NCI-H2107 (cell line): ENCODE results near the gene EPPIN.
"Not testable (repeated sequence)": the region's sequence is repeated elsewhere in the genome, so short reads cannot be mapped to it uniquely, and the experiment has no call there.

Source experiments
- DNase-seq: peaks from one replicate; lab custom pipeline; 2025; lab: John Stamatoyannopoulos, UW

Gene EPPIN

GRCh38 chr20:45547206-45547770, at the start of gene EPPIN:
TSS of gene EPPIN (minus strand) at chr20:45547401. CDS start at chr20:45547357, 44 bp downstream.
- DNase-seq: no peak

- no peak for DNase-seq
Observed at GRCh38 chr20:45595235-45595634, 48.0 kb upstream of the EPPIN start.

DNA sequence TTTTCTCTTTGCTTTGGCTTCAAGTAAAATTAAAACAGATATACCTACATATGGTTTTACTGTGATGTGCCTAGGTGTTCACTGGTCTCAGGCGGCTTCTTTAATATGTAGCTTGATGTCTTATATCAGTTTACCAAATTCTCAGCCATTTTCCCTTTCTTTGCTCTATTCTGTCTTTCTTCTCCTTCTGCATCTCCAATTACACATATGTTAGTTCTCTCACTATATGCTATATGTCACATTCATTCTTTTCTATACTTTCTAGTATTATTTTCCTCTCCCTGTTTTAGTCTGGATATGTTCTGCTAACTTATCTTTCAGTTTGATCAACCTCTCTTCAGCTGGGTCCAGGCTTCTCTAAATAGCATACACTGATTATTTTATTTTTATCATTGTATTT, 46.3 kb upstream of the EPPIN start:
- DNase-seq: no peak

- DNase-seq: peak; percentile 6
Observed at GRCh38 chr20:45592574-45593189, 45.5 kb upstream of the EPPIN start.

DNA sequence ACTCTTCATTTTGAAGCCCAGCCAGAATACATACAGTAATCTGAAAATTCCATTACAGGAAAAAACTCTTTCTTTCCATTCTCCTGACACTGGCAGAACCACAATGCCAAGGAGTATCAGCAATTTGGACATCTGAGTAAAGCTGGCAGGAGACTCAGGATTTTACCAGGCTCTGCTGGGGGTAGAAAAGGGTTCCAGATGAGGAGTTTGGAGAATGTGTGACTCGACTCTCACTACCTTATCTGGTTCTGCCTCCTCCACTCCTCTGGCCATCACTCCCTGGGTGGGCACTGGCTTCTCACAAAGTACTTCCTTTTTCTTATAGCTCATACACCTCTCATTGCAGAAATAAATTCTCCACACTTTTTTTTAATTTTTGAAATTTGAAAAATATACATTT, 42.5 kb upstream of the EPPIN start:
- DNase-seq: no peak

DNA sequence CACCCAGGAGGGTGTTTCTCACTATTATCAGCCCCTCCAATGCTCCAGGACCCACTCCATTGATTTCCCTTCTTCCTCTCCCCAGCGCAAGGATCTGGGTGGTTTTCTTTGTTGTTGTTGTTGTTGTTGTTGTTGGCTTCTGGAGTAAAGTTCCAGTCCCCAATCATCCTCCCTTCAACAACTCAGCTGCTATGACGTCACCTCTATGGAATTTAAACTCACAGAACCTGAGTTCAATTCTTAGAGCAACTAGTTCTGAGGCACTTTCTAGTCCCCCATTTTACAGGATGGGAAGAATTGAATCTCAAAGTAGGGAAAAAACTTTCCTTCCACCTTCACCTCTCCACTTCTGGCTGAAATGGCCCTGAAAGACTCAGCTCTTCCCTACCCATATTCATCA, 41.6 kb upstream of the EPPIN start:
- no peak for DNase-seq

- DNase-seq: not testable (repeated sequence)
Observed at GRCh38 chr20:45585986-45586385, 38.8 kb upstream of the EPPIN start.

DNA sequence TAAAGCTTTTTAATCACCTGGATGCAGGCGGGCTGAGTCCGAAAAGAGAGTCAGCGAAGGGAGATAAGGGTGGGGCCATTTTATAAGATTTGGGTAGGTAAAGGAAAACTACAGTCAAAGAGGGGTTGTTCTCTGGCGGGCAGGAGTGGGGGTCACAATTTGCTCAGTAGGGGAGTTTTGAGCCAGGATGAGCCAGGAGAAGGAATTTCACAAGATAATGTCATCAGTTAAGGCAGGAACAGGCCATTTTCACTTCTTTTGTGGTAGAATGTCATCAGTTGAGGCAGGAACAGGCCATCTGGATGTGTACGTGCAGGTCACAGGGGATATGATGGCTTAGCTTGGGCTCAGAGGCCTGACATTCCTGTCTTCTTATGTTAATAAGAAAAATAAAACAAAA, 37.1 kb upstream of the EPPIN start:
- not testable (repeated sequence) for DNase-seq

DNA sequence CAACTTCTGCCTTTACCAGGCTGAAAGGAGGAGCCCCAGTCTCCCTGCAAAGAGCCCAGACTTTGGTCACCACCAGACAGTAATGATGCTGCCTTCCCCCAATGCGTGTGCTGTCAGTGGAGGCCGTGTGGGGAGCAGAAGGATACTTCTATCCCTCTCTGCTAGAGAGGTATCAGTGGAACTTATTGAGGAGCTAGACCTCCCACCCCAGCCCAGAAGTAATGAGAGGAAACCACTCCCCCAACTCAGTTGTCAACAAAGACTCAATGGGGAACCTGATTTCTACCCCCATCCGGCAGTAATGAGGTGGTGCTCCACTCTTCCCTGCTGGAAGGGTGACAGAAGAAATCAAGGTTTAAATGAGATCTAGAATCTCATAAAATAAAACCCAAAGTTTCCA, 36.3 kb upstream of the EPPIN start:
- DNase-seq: no peak

DNA sequence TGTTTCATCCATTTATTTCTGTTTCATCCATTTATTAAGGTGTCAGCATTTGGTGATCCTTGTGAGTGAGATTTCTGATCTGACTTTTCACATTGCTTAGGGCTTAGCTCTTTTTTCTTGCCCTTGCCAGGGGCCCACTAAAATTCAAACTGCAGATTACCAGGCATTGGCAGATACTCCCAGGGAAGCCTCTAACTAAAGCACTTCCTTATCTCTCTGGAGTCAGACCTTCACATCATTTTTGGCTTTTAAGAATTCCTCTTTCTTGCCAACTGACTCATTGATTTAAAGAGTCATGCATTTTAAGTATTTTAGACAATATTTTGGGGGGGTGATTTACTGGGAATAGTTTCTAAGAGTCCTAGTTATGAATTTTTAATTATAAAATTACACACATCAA, 34.5 kb upstream of the EPPIN start:
- DNase-seq: no peak

DNA sequence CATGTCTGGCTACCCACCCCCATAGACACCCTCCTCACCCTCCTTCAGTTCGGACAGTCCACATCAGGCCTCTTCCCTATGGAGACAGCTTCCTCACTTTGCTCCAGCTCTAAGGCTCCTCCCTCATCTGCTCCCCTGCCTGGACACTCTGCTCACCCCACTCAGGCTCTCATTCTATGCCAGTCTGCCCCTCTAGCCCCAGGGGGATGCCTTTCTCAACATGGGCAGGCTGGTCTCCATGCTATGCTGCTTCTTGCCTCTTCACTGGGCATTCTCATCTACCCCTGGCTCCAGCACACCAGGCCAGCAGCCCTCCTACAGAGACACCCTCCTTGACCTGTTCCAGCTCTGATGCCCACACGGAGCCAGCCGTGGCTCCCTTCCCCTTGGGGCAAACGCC, 32.0 kb upstream of the EPPIN start, which contains the start of gene WFDC8:
TSS of gene WFDC8 (minus strand) at position 101 of the 400 bp plus-strand sequence. CDS start at position 64, 37 bp downstream.
- no peak for DNase-seq

DNA sequence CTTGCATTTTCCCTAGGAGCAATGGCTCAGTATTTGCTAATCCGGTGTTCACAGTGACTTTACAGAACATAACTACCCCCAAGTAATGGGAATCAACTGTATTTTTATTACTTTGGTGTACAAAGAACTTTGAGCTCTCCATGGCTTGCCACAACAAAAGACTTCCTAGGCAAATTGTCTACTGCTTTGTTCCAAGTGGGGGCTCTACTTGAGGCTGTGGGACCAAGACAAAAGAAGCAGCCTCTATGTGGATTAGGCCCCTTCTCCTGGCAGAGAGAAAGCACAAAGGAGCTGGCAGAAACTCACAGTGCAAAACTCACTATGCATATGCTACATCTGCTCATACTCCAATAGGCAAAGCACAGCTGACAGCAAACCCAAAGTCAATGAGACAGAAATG, 31.0 kb upstream of the EPPIN start:
- DNase-seq: no peak

DNA sequence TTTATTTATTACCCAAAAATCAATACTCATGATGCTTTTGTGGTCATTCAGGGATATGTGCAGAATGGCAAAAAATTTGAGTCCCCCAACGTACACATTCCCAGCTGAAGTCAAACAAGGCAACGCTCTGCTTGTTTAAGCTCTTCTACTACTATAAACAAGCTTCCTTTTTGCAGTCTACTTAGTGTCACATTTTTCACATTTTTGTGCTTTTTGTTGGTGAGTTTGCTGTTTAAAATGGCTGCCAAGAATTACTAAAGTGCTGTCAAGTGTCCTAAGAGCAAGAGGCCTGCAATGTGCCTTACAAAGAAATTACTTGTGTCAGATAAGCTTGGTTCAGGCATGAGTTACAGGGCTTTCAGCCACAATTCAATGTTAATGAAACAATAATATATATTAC, 29.8 kb upstream of the EPPIN start:
- DNase-seq: no peak

GRCh38 chr20:45575931-45576330, 28.7 kb upstream of the EPPIN start:
- DNase-seq: no peak

DNA sequence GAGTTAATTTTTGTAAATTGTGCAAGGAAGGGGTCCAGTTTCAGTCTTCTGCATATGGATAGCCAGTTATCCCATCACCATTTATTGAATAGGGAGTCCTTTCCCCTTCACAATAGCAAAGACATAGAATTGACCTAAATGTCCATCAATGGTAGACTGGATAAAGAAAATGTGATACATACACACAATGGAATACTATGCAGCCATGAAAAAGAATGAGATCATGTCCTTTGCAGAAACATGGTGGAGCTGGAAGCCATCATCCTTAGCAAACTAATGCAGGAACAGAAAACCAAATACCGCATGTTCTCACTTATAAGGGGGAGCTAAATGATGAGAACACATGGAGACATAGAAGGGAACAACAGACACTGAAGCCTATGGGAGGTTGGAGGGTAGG, 22.4 kb upstream of the EPPIN start:
- not testable (repeated sequence) for DNase-seq

- DNase-seq: no peak
Observed at GRCh38 chr20:45564760-45565276, 17.6 kb upstream of the EPPIN start.

DNA sequence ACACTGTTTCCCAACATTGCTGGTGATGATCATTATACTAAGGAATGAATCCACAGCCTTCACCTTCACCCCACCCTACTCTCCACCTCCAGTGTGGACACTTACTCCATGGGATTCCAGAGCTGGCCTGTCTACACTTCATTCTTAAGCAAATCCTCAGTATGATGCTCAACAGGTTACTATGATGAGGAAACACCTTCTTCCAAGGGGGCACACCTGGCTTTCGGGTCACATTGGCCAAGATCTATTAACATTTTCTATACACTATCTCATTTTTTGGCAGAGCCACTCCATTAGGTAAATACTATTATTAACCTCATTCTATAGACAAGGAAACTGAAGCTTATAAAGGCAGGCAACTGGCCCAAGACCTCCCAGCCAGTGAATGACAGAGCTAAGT, 8.0 kb upstream of the EPPIN start:
- DNase-seq: no peak

DNA sequence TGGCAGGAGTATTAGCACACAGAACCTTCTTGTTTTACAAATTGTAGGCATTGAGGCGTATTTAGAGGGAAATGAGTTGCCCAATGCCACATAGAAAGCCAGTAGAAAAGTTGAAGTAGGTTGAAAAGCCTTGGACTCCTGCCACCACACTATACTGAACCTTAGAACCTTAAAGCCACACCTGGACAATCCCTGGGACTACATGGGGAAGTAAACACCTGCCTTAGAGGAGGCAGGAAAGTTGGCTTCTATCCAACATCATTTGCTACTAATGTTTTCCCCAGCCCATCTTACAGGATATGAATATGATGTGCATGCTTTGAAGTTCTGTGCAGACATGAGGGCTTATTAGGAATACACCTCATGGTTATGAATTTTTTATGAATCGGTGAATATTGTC, 5.3 kb upstream of the EPPIN start:
- no peak for DNase-seq

DNA sequence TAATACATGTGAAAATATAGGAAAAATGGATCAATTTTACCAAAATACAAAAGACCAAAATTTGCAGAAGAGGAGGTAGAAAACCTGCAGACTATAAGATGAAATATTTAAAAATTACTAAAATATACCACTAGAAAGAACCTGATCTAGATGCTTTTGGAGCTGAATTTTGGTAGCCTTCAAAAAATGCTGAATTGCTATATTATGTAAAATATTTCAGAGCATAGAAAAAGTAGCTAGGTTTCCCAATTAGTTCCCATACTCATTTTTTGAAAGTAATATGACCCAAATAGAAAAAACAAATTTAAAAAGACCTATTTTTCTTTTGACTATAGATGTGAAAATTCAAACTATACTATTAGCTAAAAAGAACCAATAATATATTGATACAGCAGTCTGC, 3.6 kb upstream of the EPPIN start:
- no peak for DNase-seq

DNA sequence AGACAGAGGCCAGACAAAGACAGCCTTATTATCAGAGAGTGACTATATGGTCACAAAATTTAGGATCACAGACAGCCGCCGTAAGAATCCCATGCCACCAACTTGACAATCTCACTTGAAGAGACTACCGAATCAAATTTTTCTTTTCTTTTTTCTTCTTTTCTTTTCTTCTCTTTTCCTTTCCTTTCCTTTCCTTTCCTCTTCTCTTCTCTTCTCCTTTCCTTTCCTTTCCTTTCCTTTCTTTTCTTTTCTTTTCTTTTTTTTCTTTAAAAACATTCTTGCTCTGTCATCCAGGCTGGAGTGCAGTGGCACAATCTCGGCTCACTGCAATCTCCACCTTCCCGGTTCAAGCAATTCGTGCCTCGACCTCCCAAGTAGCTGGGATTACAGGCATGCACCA, 1.2 kb upstream of the EPPIN start:
- DNase-seq: no peak

- no peak for DNase-seq
Observed at GRCh38 chr20:45545754-45546453, 1.3 kb downstream of the EPPIN start.

GRCh38 chr20:45545351-45545750, 1.9 kb downstream of the EPPIN start:
- no peak for DNase-seq

- no peak for DNase-seq
Observed at GRCh38 chr20:45539382-45539781, 7.8 kb downstream of the EPPIN start, which contains the start of gene WFDC6. TSS of gene WFDC6 (minus strand) at chr20:45539482. CDS start at chr20:45539407, 75 bp downstream.
